H1 (cell line): ENCODE results near the gene TNFRSF14. TPM values are rescaled to one million over a fixed set of nuclear protein-coding genes. Genes with fewer than 3 reads are reported as not detected.
A peak's percentile ranks its signal among the peaks of the same experiment; 100 is the strongest.

Source experiments
- CTCF ChIA-PET: fragments of 300-600 bp; sonication (Branson Sonifier 250); formaldehyde crosslinking; loops from one replicate; lab custom pipeline; 2021; ENCODE audit not compliant: partially characterized antibody; lab: Charles Lee
- POLR2A ChIA-PET: fragments of 300-600 bp; sonication (Branson Sonifier 250); formaldehyde crosslinking; loops from one replicate; lab custom pipeline; 2021; ENCODE audit warnings: inconsistent platforms; ENCODE audit not compliant: partially characterized antibody; lab: Charles Lee
- DNase-seq, 2 experiments: peaks; one replicate each; pipeline versions ENCODE4 v3.0.0 to v3.0.0-alpha.2; 2010 to 2022; ENCODE audit warnings: low spot score in 2 of 2, low read depth in 1 of 2, mixed read lengths in 1 of 2
- FAIRE-seq: peaks from 2 replicates; lab custom pipeline; 2011; peaks lifted over from hg19 to GRCh38; lab: Jason Lieb, UNC
- H2AFZ ChIP-seq: 2 replicates; pipeline ENCODE4 v1.8.1; 2012; ENCODE audit warnings: low read length, inconsistent platforms
- H2AK5ac ChIP-seq: 2 replicates; pipeline ENCODE4 v1.6.1; 2013; ENCODE audit warnings: low read depth, low read length
- H2BK120ac ChIP-seq: replicated peaks from 2 replicates; pipeline ENCODE3; 2013; ENCODE audit warnings: low read depth, low read length, inconsistent platforms
- H2BK12ac ChIP-seq: 2 replicates; pipeline ENCODE4 v1.6.1; 2013; ENCODE audit warnings: low read depth, low read length
- H2BK15ac ChIP-seq: 2 replicates; pipeline ENCODE4 v1.6.1; 2013; ENCODE audit warnings: low read length
- H2BK20ac ChIP-seq: 2 replicates; pipeline ENCODE4 v1.6.1; 2013; ENCODE audit warnings: low read length
- H2BK5ac ChIP-seq: 2 replicates; pipeline ENCODE4 v1.6.1; 2013; ENCODE audit warnings: low read depth, low read length
- H3K14ac ChIP-seq: 2 replicates; pipeline ENCODE4 v1.6.1; 2013; ENCODE audit warnings: inconsistent platforms; ENCODE audit not compliant: insufficient read length
- H3K18ac ChIP-seq: 2 replicates; pipeline ENCODE4 v1.6.1; 2013; ENCODE audit warnings: low read length; ENCODE audit errors: extremely low read depth
- H3K23ac ChIP-seq: 2 replicates; pipeline ENCODE4 v1.6.1; 2013; ENCODE audit warnings: inconsistent platforms; ENCODE audit not compliant: insufficient read length
- H3K23me2 ChIP-seq: 2 replicates; pipeline ENCODE4 v1.6.1; 2013; ENCODE audit warnings: low read depth, low read length
- H3K27ac ChIP-seq: 2 replicates; pipeline ENCODE4 v1.6.1; 2011; ENCODE audit warnings: low read depth, low read length, inconsistent platforms
- H3K27me3 ChIP-seq, 4 experiments: replicated peaks in 1 of 4; 1 replicate in 1 of 4; 2 replicates in 3 of 4; pipeline versions ENCODE4 v1.6.1 to v1.8.1; 2011 to 2013; ENCODE audit warnings: low read length in 3 of 4, mild to moderate bottlenecking in 3 of 4, inconsistent platforms in 2 of 4, mixed read lengths in 2 of 4, moderate library complexity in 1 of 4; ENCODE audit not compliant: control insufficient read depth in 3 of 4, insufficient read depth in 3 of 4; ENCODE audit errors: extremely low read depth in 1 of 4
- H3K36me3 ChIP-seq, 4 experiments: 2 replicates each; pipeline versions ENCODE4 v1.6.1 to v1.8.1; 2011 to 2013; ENCODE audit warnings: mild to moderate bottlenecking in 4 of 4, low read length in 3 of 4, moderate library complexity in 2 of 4, control low read depth in 1 of 4, inconsistent platforms in 1 of 4; ENCODE audit not compliant: insufficient read depth in 4 of 4, control insufficient read depth in 2 of 4
- H3K4ac ChIP-seq: replicated peaks from 2 replicates; pipeline ENCODE3; 2013; ENCODE audit warnings: low read length, low read depth, mixed read lengths, inconsistent platforms; ENCODE audit not compliant: insufficient read length
- H3K4me1 ChIP-seq, 4 experiments: replicated peaks in 1 of 4; 1 replicate in 1 of 4; 2 replicates in 3 of 4; pipeline versions ENCODE4 v1.6.1 to v1.8.1; 2011 to 2013; ENCODE audit warnings: low read length in 3 of 4, inconsistent platforms in 2 of 4, mixed read lengths in 1 of 4; ENCODE audit not compliant: insufficient read depth in 4 of 4, control insufficient read depth in 3 of 4
- H3K4me2 ChIP-seq, 2 experiments: 2 replicates each; pipeline versions ENCODE4 v1.6.1 to v1.8.1; 2011 to 2013; ENCODE audit warnings: low read depth in 2 of 2, low read length in 2 of 2, control low read depth in 1 of 2, inconsistent platforms in 1 of 2, mild to moderate bottlenecking in 1 of 2; ENCODE audit not compliant: insufficient read depth in 1 of 2
- H3K4me3 ChIP-seq, 4 experiments: fragments of 200-600, 300-600 bp in 1 of 4; sonication (generic), shearing (Covaris generic), sonication (Bioruptor Twin) in 1 of 4; 2 replicates each; pipeline versions ENCODE4 v1.5.1 to v1.8.1; 2011 to 2016; ENCODE audit warnings: low read length in 4 of 4, low read depth in 3 of 4, control low read depth in 2 of 4, inconsistent platforms in 2 of 4, mild to moderate bottlenecking in 2 of 4, mixed read lengths in 1 of 4, moderate library complexity in 1 of 4; ENCODE audit not compliant: insufficient read depth in 2 of 4; ENCODE audit errors: extremely low read depth in 1 of 4
- H3K56ac ChIP-seq: replicated peaks from 2 replicates; pipeline ENCODE3; 2013; ENCODE audit warnings: low read depth, mild to moderate bottlenecking, mixed read lengths, low read length, inconsistent platforms; ENCODE audit not compliant: insufficient read length
- H3K79me1 ChIP-seq: 2 replicates; pipeline ENCODE4 v1.6.1; 2013; ENCODE audit warnings: low read depth, low read length, control low read depth
- H3K79me2 ChIP-seq, 2 experiments: 2 replicates each; pipeline versions ENCODE4 v1.6.1 to v1.8.1; 2012 to 2013; ENCODE audit warnings: low read length in 2 of 2, mild to moderate bottlenecking in 2 of 2, inconsistent platforms in 1 of 2; ENCODE audit not compliant: insufficient read depth in 2 of 2, control insufficient read depth in 1 of 2
- H3K9ac ChIP-seq, 4 experiments: replicated peaks in 1 of 4; 1 replicate in 1 of 4; 2 replicates in 3 of 4; pipeline versions ENCODE4 v1.6.1 to v1.8.1; 2011 to 2013; ENCODE audit warnings: low read depth in 3 of 4, low read length in 3 of 4, control low read depth in 2 of 4, mild to moderate bottlenecking in 2 of 4, moderate library complexity in 2 of 4, inconsistent platforms in 1 of 4; ENCODE audit errors: extremely low read depth in 1 of 4
- H3K9me3 ChIP-seq, 2 experiments: 2 replicates each; pipeline versions ENCODE4 v1.6.1 to v1.8.1; 2012 to 2013; ENCODE audit warnings: mild to moderate bottlenecking in 2 of 2, moderate library complexity in 2 of 2, control low read depth in 1 of 2, inconsistent platforms in 1 of 2, low read depth in 1 of 2, low read length in 1 of 2, mixed read lengths in 1 of 2; ENCODE audit not compliant: insufficient read depth in 2 of 2
- H4K20me1 ChIP-seq, 2 experiments: replicated peaks in 1 of 2; 2 replicates each; pipeline versions ENCODE3 to v1.8.1; 2011 to 2013; ENCODE audit warnings: inconsistent platforms in 2 of 2, low read length in 2 of 2, mild to moderate bottlenecking in 1 of 2; ENCODE audit not compliant: insufficient read depth in 2 of 2, control insufficient read depth in 1 of 2
- H4K5ac ChIP-seq: 2 replicates; pipeline ENCODE4 v1.6.1; 2013; ENCODE audit warnings: low read length, low read depth, mixed read lengths, inconsistent platforms; ENCODE audit not compliant: insufficient read length
- H4K8ac ChIP-seq: 2 replicates; pipeline ENCODE4 v1.8.0; 2013; ENCODE audit warnings: mild to moderate bottlenecking, moderate library complexity, low read length, inconsistent platforms; ENCODE audit not compliant: insufficient read depth; ENCODE audit errors: extremely low read depth
- H4K91ac ChIP-seq: replicated peaks from 2 replicates; pipeline ENCODE3; 2013; ENCODE audit warnings: low read length, mixed read lengths, inconsistent platforms; ENCODE audit not compliant: insufficient read length
- ATF3 ChIP-seq: IDR thresholded peaks from 2 replicates; pipeline ENCODE4 v1.6.1; 2011; ENCODE audit warnings: low read depth, mild to moderate bottlenecking, low read length; ENCODE audit not compliant: insufficient read depth
- CBX8 ChIP-seq: fragments of 300-800, 300-1000 bp; sonication (generic); IDR thresholded peaks from 2 replicates; pipeline ENCODE4 v1.7.1; 2016; ENCODE audit warnings: low read depth, low read length, borderline replicate concordance
- HDAC6 ChIP-seq: IDR thresholded peaks from one replicate; pipeline ENCODE4 v1.7.1; 2012; ENCODE audit warnings: low read depth, mild to moderate bottlenecking, inconsistent platforms, low read length, moderate library complexity
- JUN ChIP-seq: IDR thresholded peaks from 2 replicates; pipeline ENCODE4 v1.6.1; 2011; ENCODE audit warnings: low read depth, mild to moderate bottlenecking, improper control_type of control experiment, low read length
- KDM4A ChIP-seq: IDR thresholded peaks from one replicate; pipeline ENCODE4 v1.7.1; 2012; ENCODE audit warnings: low read depth, mild to moderate bottlenecking, moderate library complexity, low read length, inconsistent platforms; ENCODE audit not compliant: severe bottlenecking
- MAX ChIP-seq: IDR thresholded peaks from 2 replicates; pipeline ENCODE4 v1.6.1; 2012; ENCODE audit warnings: inconsistent platforms
- SP1 ChIP-seq: IDR thresholded peaks from 2 replicates; pipeline ENCODE4 v1.6.1; 2011; ENCODE audit warnings: low read depth, low read length
- WGBS, 2 experiments: shearing (Covaris generic) in 1 of 2; methylation state at CpG; one replicate each; pipeline versions ENCODE4 v1.1.6 to v1.1.7; 2013 to 2015; ENCODE audit warnings: low lambda C conversion rate in 2 of 2, mixed read lengths in 2 of 2, inconsistent platforms in 1 of 2, low coverage in 1 of 2, missing lambda C conversion rate in 1 of 2; ENCODE audit not compliant: insufficient replicate concordance in 2 of 2, insufficient coverage in 1 of 2, insufficient read length in 1 of 2; ENCODE audit errors: extremely low coverage in 1 of 2, missing lambda C conversion rate in 1 of 2; 5-methylcytosine and 5-hydroxymethylcytosine counted together
- polyA plus RNA-seq, 7 experiments: library from polyadenylated mRNA; depleted of rRNA in 3 of 7; stranded (reverse) in 5 of 7; unstranded in 2 of 7; fragments of >200 nt in 5 of 7; fragments of 200-250 nt in 2 of 7; gene quantifications; 1 replicate in 5 of 7; 2 replicates in 1 of 7; 4 replicates in 1 of 7; pipeline versions ENCODE4 v1.2.1 to v1.2.3, GENCODE V29; 2011 to 2013; ENCODE audit warnings: missing spikeins in 2 of 7, mixed read lengths in 2 of 7
- total RNA-seq: library from RNA; stranded (reverse); fragmentation: NEBNext Ultra II Directional; extraction: Animal tissue kit (Norgen Biotek cat#: 25700); gene quantifications from 2 replicates; pipeline ENCODE4 v1.2.1, GENCODE V29; 2021
- TF ChIP-seq, protein P1 (sequence below): IDR thresholded peaks from 2 replicates; pipeline ENCODE4 v1.6.1; 2011; ENCODE audit warnings: low read length, improper control_type of control experiment

The TNFRSF14 gene
- total and polyA plus RNA-seq, 2 of the 8 experiments (the other 6 are each of a cell fraction or from before 2014, with no cell fraction given) = 0.36 to 0.50 TPM

GRCh38 chr1:2563205-2563604 lies 7.0 kb downstream of the TNFRSF14 start:
- H2BK12ac ChIP-seq = no peak overlapping the region
- no peaks in the 10 kb centered on the region for H3K79me2 ChIP-seq
- no peak overlapping the region for H2BK15ac ChIP-seq
- peaks cover 0 to 5% (median 0%) of the 10 kb centered on the region in 4 experiments; a peak in 1 of 7 replicates for H3K4me1 ChIP-seq
- TF ChIP-seq MAX (no peak), HDAC6 (no peak), JUN (no peak), CBX8 (no peak), ATF3 (no peak), KDM4A (no peak), SP1 (no peak)
- TF ChIP-seq, protein P1, sequence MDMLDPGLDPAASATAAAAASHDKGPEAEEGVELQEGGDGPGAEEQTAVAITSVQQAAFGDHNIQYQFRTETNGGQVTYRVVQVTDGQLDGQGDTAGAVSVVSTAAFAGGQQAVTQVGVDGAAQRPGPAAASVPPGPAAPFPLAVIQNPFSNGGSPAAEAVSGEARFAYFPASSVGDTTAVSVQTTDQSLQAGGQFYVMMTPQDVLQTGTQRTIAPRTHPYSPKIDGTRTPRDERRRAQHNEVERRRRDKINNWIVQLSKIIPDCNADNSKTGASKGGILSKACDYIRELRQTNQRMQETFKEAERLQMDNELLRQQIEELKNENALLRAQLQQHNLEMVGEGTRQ = no peak
- FAIRE-seq (no peak), DNase-seq (peak in 1 of 2 experiments; percentile 42)
- H3K79me1 ChIP-seq = no peaks in the 10 kb centered on the region
- no peak overlapping the region; the same call in 1 of the 2 replicates for H4K8ac ChIP-seq
- H3K9me3 ChIP-seq = no peaks in the 10 kb centered on the region; a peak in 1 of 4 replicates
- no peak overlapping the region for H2AFZ ChIP-seq
- no peak overlapping the region for H3K18ac ChIP-seq
- no peaks in the 10 kb centered on the region for H4K20me1 ChIP-seq
- no peak overlapping the region for H2BK5ac ChIP-seq
- H3K23ac ChIP-seq = no peak overlapping the region
- no peak overlapping the region for H3K27ac ChIP-seq
- ChIA-PET CTCF (interaction anchor here (0.6 to 3.4 kb wide), 4 partner anchors 9 to 75 kb away, joined by 3 to 33 read pairs (median 14); no protein-coding TSS in a partner anchor), POLR2A (interaction anchor here (0.7 kb wide), 1 partner anchor 21 kb away, joined by 3 read pairs; no protein-coding TSS in a partner anchor)
- H2BK120ac ChIP-seq = no peak overlapping the region
- H3K4me2 ChIP-seq = no peak overlapping the region
- no peaks in the 10 kb centered on the region for H3K23me2 ChIP-seq
- no peak overlapping the region for H3K14ac ChIP-seq
- no peaks in the 10 kb centered on the region for H3K27me3 ChIP-seq
- H3K9ac ChIP-seq = no peak overlapping the region
- H2AK5ac ChIP-seq = no peak overlapping the region
- no peak overlapping the region for H3K56ac ChIP-seq
- H3K36me3 ChIP-seq = no peaks in the 10 kb centered on the region
- no peak overlapping the region for H4K91ac ChIP-seq
- no peak overlapping the region for H4K5ac ChIP-seq
- H3K4me3 ChIP-seq = no peak overlapping the region
- 92% methylated on average over 15 of the region's 18 CpGs; no CpG with 5 or more reads in 1 of the 2 experiments for WGBS, 2 experiments
- H3K4ac ChIP-seq = no peak overlapping the region
- no peak overlapping the region for H2BK20ac ChIP-seq
